Adipose tissue (tissue), 3 donors: ENCODE data around the gene HSDL1. TPM values are rescaled to one million over a fixed set of nuclear protein-coding genes. Genes with fewer than 3 reads are reported as not detected.

Experiments
- H3K27ac ChIP-seq: one replicate; pipeline ENCODE4 v1.5.1; 2013; ENCODE audit warnings: low read depth, low read length
- WGBS, 3 donors: extraction: QIAGEN DNeasy Blood & Tissue Kit; methylation state at CpG; one replicate each; pipeline ENCODE4 v1.1.7; 2013; 5-methylcytosine and 5-hydroxymethylcytosine counted together
- polyA plus RNA-seq, 3 donors: library from polyadenylated mRNA; stranded (reverse); fragments of 200-250 nt; gene quantifications; one replicate each; pipeline ENCODE4 v1.2.3, GENCODE V29; 2013
- donor health status: healthy with polysubstance abuse.
- donor health status: Bipolar disorder and iron deficiency.
- donor health status: healthy.

Gene HSDL1
- polyA plus RNA-seq = 10 to 100 TPM in 1 of 3 donors, 1 to 10 TPM in 2; 4.1 to 14.3 (median 6.4) TPM

DNA sequence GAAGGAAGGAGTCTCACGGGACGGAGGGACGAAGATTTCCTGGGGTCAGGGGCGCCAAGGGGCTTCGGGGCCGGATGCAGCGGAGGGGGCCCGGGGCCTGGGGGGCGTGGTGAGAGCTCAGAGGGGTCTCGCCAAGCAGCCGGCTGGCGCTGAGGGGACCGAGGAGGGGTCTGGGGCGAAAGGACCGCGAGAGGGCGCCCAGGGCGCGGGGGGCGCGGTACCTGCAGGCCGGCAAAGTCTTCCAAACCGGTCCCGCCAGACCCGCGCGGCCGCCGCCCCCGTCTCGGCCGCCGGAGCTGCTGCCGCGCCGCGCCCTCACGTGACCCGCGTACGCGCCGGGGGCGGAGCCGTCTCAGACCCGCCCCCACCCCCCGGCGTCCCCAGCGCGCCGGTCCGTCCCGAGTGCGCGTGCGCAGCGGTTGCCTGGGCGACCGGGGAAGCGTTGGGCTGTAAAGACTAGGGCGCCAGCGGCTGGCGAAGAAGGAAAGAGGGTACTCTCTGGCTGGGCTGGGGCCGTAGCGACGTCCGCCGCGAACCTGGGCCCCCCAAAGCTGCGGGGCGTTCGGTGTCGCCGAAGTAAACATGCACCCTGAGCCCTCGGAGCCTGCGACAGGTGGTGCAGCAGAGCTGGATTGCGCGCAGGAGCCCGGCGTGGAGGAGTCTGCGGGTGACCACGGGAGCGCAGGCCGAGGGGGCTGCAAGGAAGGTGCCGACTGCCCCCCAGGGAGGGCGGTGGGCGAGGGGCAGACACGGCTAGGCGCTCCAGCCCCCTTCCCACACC lies at the start of gene HSDL1, which contains the start of gene DNAAF1:
Gene HSDL1, minus strand, starts transcription at position 319 of the 781 bp plus-strand sequence. CDS start 13,856 bp downstream, outside the sequence.
Gene DNAAF1, plus strand, starts transcription at position 450 of the 781 bp plus-strand sequence. Its CDS starts 133 bp downstream, at position 583.
- 0% methylated on average over 64 to 89 of the region's 89 CpGs for WGBS, 3 donors
- H3K27ac ChIP-seq = no peak within 1 kb of the TSS

DNA sequence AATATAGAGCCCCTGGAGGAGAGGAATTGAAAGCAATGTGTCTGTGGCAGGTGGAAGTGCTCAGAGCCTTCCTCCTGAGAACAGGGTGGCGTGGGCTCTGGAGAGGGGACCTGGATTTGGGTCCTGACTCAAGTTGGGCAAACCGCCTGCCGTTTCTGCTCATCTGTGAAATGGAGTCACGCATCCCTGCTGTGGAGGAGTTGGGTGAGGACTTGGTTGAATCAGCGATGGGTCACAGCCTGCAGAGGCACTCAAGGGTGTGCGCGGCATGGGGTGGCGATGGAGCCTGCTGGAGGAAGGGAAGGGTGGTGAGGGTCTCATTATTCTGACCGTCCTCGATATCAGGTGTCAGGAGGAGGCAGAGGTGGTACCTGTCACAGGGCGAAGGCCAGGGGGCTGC lies 49.0 kb upstream of the HSDL1 start:
- no peak overlapping the region for H3K27ac ChIP-seq
- WGBS, 3 donors = 69 to 87% (median 78%) methylated on average over 11 of the region's 11 CpGs

DNA sequence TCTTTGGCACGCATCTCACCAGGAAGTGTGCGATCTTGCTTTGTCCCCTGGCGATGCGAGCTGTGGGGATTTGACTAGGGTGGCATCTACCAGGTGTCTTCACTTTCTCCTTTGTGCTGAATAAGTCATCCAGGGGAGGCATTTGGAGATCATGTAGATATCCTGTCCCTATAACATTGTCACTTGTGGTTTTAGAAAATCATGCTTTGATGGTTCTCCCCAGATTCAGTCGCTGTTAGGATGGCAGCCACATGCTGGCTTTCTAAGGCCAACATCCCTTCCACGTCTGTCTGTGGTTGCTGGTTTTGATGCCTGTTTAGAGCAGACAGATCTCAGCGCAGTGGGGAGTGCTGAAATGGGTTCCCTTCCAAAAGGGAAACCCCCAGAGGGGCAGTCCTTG lies 48.5 kb upstream of the HSDL1 start:
- 77 to 79% (median 79%) methylated on average over 7 of the region's 7 CpGs for WGBS, 3 donors
- no peak overlapping the region for H3K27ac ChIP-seq

DNA sequence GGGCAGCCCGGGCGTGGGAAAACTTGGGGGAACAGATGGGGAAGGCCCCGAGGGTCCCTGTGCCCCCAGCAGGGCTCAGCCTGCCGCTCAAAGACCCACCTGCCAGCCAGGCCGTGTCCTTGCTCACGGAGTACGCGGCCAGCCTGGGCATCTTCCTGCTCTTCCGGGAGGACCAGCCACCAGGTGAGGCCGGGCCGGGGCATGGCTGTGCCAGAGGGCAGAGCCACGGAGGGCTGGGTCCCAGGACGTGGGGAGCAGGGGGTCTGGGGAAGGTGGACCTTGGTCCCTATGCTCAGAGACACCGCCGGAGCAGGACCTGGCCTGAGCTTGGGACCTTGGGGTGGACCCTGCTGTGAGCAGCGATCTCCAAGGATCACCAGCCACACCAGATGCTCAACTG lies 46.5 kb upstream of the HSDL1 start:
- no peak overlapping the region for H3K27ac ChIP-seq
- 88 to 97% (median 95%) methylated on average over 16 of the region's 16 CpGs for WGBS, 3 donors

DNA sequence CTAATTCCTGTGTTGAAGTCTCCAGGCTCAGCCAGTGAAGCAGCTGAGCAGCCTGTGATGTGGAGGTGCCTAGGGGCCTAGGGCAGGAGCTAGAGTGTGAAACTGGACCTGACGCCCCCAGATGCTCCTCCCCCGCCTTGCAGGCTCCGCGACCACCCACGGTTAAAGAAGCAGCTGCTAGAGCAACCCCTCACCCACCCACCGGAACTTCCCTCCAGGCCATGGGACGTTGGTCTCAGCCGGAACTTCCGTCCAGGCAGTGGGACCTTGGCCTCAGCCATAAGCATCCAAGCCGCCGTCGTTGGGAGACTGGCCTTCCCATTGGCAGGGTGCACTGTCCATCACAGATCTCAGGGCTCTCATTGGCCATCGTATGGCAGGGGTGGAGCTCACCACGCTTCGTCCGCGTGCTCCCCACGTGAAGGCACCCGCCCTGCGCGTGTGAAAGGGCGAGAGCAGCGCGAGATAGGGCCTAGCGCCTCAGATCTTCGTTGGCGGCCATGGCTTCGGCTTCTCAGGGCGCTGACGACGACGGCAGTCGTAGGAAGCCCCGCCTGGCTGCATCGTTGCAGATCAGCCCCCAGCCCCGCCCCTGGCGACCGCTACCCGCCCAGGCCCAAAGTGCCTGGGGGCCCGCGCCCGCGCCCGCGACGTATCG lies 45.9 kb upstream of the HSDL1 start, which contains the start of gene ADAD2:
Gene ADAD2, plus strand, starts transcription at position 427 of the 658 bp plus-strand sequence. Its CDS starts 74 bp downstream, at position 501.
- WGBS, 3 donors = 88 to 91% (median 90%) methylated on average over 45 to 47 of the region's 47 CpGs
- H3K27ac ChIP-seq = no peak within 1 kb of the TSS

DNA sequence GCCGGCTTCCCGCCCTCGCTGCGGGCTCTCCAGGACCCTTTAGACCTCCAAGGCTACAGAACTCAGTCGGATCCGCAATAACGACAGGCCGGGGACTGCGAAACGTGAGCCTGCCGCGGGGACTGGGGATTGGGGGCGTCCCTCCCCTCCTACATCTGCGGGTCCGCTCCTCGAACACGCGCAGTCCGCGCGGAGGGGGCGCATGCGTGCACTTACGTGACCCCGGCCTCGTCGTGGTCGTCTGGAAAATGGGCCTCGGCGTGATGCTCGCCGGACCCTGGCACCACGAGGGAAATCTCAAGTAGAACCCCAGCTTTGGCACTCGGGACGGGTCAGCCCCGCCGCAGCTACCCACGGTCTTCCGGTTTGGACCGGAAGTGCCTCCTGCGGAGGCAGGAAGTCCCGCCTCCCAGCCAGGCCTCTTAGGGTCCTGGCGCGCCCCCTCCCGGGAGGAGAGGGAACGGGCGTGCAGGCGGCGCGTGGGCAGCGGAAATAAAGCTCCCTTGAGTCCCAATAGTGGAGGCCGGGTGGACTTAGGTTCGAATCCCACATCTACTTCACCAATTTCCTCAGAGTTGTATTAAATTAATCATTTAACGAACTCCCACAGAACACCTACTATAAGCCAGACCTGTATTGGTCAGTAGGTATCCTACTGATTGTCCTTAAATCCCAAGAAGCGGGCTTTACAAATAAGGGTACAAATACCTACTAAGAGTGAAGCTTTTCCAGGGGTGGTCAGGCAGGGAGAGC lies 41.9 kb upstream of the HSDL1 start, which contains the start of gene TAF1C:
Gene TAF1C, minus strand, starts transcription at position 373 of the 753 bp plus-strand sequence. CDS start 2,069 bp downstream, outside the sequence.
- WGBS, 3 donors = 2 to 3% (median 2%) methylated on average over 50 to 55 of the region's 55 CpGs
- no peak within 1 kb of the TSS for H3K27ac ChIP-seq

DNA sequence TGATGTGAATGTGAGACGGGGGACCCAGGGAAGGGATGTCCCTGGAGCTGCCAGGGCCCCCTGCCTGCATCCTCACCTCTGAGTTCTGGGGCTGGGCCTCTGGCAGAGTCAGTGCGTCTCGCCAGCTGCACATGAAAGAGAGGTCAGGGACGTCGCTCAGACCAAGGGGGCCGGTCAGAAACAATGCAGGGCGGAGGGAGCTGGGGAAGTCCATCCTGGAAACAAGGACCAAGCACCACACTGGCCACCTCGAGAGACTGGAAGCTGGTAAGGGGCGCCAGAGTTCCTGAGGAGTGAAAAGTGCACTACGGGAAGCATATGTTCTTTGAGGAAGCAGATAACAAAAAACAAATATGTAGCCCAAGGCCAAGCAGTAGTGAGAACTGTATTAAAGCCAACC lies 39.8 kb upstream of the HSDL1 start:
- WGBS, 3 donors = 34 to 76% (median 64%) methylated on average over 10 of the region's 10 CpGs
- no peak overlapping the region for H3K27ac ChIP-seq

DNA sequence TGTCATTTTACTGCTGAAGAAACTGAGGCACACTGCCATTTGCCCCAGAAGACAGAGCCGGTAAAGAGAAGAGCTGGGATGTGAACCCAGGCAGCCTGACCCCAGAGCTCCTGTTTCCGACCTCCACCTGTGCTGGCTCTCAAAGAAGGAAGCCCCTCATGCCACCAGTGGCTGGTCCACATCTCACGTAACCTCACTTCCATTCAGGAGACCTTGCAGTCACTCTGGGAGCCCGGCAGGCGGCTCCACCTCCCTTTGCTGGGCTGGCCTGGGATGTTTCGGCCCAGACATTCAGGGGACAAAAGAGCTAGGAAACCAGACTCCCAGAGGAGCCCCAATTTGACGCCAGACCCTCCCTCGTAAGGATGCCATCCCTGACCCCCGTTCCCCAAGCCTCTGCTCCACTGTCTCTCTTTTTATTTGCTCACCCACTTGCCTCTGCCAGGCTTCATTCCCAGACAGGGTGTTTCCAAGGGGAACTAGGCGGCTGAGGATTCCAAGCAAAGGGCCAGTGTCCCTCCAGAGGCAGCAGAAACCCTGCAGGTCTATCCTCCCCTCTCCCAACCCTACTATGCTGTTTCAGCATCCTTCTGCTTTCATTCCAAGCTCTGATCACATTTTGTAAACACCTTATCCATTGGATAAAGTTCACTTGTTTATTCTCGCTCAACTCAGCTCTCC lies 39.1 kb upstream of the HSDL1 start:
- H3K27ac ChIP-seq = no peak overlapping the region

DNA sequence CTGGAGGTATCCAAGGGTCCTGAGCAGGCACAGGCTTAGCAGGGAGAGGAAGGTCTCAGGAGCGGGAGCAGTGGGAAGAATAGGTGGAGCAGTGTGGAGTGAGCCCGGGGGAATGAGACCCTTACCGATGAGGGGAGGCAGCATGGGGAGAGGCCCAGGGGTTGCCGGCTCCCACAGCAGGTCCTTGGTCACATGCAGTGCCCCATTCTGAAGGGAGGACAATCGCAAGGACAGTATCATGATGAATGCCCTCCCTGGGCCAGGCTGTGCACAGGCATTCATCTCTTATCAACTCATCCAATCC lies 38.5 kb upstream of the HSDL1 start:
- H3K27ac ChIP-seq = no peak overlapping the region
- 84 to 93% (median 86%) methylated on average over 5 of the region's 5 CpGs for WGBS, 3 donors

More for the DNA sequence above, 39.1 kb upstream of the HSDL1 start:
- WGBS, 3 donors = 78 to 83% (median 80%) methylated on average over 11 of the region's 11 CpGs

DNA sequence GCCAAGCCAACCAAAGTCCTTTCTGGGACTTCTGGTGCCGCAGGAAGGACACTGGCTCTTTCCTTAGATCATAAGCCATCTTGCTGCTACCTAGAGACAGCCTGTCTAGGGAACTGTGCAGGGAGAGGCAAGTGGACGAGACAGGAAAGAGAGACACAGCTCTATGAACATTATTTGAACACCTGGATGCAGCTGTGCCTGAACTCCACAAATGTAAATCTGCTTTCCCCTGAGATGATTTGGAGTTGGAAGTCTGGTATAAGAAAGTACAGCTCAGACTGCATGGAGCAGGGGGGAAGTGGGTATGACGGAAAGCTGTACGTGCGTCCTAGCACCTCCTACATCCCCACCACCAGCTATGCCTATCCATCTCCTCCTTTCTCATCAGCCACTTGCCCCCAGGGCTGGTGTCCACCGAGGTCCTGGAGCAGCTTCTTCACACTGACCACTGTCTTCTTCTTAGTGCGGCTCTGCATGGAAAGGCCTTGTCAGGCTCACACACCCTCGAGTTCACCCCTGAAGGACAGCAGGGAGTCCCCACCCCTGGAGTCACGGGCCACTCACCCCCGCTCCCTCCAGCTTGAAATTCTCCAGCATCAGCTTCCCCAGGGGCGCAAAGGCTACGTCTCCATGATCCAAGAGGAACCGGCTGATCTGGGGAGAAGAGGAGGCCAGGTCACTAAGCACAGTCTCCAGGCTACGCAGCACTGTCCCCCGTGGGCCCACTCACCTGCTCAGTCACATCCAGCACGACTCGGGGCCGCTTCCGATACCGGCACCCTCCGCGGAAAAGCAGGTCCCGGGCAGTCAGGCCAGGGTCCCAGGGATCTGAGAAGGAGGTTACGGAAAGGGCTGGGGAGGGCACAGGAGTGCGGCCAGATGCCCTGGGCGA lies 37.9 kb upstream of the HSDL1 start:
- WGBS, 3 donors = 94 to 95% (median 94%) methylated on average over 26 of the region's 26 CpGs
- H3K27ac ChIP-seq = no peak overlapping the region

DNA sequence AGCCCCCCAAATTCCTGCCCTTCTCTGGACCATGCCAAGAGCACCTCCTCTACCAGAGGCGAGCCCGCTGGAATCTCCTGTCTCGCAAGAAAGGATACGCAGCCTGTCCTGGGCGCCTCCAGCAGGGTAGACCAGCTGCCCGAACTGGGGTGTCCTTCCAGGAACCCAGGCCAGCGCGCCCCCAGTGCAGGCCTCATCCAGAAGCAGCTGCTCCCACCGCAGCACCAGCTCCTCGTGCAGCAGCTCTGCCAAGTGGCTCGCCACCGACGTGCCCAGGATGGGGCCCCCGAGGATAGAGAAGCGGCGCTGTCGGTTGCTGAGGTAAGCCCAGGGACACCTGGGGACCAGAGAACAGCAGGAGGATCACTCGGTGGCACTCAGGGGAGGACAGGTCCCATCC lies 37.1 kb upstream of the HSDL1 start:
- no peak overlapping the region for H3K27ac ChIP-seq
- 94 to 97% (median 96%) methylated on average over 18 of the region's 18 CpGs for WGBS, 3 donors

DNA sequence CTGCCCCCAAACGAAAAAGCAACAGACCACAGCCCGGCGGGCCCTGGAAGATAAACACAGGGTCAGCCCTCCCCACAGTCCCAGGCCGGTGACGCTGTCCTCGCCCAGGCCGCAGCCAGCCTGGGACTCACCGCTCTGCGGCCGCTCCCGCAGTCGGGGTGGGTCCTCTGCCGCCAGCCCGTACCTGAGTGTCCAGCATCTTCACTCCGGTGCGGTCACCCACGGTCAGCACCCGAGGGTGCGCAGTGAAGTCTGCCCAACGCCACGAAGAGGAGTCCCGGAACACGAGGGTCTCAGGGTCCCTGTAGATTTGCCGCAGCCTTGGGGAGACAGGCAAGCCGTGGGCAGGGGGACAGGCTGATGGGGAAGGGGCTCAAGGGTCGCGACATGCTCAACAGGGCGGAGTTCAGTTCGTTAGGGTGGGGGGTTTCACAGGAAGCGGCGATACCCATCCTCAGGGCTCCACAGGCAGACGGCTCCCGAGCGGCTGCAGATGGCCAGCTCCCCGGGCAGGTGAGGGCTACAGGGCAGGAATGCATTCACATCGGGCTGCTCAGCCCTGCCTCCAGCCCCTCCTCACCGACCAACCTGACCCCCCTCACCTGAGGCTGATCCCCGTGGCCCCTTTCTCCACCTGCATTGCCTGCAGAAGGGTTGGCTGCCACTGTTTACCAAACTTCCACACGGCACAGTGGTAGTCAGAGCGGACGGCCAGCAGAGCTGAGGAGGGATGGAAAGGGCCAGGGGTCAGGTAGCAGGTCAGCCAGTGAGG lies 36.4 kb upstream of the HSDL1 start:
- 90 to 95% (median 94%) methylated on average over 40 to 41 of the region's 41 CpGs for WGBS, 3 donors
- no peak overlapping the region for H3K27ac ChIP-seq

DNA sequence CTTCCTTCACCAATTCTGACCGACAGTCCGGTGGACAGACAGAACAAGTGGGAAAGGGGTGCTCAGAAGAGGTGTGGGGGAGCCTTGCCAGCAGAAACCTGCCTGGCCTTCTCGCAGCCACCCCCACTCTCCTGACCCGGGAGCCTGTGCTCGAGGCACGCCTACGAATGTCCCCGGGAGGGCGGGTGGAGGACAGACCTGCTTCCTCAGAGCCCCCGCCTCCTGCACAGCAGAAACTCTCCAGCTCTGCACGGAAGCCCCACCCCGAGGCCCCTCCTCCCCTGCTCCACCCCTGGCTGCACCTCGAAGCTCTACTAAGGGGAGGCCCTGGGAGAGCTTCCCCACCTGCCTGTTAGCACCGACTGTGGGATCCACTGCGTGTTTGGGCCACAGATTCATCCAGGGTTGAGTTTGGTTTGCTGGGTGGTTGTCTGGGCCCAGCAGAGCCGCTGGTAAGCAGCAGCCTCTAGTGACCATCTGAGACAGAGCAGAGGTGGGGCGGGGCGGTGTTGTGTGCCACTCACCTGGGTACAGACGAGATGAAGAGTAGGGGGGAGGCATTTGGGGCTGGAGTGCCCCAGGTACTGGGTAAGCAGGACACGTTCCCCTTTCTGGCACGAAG lies 35.7 kb upstream of the HSDL1 start:
- no peak overlapping the region for H3K27ac ChIP-seq
- 79 to 89% (median 83%) methylated on average over 21 of the region's 21 CpGs for WGBS, 3 donors

DNA sequence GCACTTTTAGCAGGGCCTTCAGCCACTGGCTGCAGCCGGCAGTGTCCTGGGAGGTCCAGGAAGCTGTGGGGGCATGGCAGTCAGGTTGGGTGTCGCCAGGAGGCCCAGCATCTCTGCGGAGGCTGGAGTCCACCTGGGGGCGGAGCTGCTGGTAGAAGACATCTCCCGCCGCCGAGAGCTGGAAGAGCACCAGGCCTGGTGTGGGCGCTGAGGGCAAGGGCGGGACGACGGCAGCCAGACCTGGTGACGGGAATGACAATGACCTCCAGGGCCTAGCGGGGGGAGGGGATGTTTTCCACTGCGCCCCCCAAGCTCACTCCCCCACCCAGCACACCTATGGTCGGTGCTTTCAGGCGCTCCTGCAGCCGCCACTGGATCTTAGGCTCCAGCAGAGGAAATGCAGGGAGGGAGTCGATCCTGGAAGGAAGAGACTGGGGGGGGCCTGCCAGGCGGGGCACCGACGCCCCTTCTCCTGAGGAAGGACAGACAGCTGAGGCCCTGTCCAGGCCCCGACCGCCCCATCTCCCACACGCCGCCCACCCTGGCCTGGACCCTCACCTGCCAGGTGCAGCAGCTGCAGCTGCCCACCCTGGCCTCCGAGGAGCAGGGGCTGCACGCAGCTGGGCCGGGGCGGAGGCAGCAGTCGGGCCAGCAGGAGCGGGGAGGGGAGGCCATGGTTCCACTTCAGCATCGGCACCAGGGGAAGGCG lies 34.8 kb upstream of the HSDL1 start:
- 88 to 89% (median 89%) methylated on average over 29 to 33 of the region's 33 CpGs for WGBS, 3 donors
- no peak overlapping the region for H3K27ac ChIP-seq

DNA sequence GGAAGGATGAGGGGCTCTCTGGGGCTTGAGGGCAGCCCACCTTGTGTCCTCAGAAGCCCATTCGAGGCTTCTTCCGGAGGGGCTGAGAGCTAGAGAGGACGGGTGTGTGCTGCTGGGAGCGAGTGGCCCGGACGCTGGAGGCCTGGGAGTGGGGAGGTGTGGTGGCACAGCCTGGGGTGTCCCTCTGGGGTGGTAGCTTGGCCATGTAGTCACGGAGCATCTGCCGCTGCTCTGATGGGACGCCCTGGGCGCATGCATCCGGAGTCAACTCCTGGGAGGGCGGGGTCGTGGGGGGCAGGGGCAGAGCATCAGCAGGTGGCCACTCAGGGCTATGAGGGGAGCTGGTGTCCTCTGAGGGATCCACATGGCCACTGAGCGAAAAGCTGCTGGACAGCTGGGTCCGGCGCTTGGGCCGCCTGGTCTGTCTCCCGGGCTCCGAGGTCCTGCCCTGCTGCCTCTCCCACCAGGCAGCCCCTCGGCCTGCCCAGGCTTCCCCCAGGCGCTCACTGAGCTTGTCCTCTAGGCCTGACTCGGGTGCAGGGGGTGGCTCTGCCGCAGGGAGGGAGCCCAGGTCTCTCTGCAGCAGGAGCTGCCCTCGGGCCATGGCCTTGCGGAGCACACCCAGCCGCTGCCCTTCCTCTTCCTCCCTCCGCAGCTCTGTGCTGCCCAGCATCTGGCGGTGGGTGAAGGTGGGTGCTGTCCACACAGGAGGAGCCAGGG lies 34.1 kb upstream of the HSDL1 start:
- H3K27ac ChIP-seq = no peak overlapping the region
- WGBS, 3 donors = 90 to 92% (median 91%) methylated on average over 21 to 28 of the region's 28 CpGs
